GM19351 (cell line): ENCODE measurements around the gene ARHGAP25.
A peak's percentile ranks its signal among the peaks of the same experiment; 100 is the strongest.

Experiments
- ATAC-seq: cut with Tn5 transposase; IDR thresholded peaks from one replicate; pipeline ENCODE4 v1.9.1; 2021; ENCODE audit warnings: mild to moderate bottlenecking, moderate library complexity; ENCODE audit not compliant: unreplicated experiment

Gene ARHGAP25

DNA sequence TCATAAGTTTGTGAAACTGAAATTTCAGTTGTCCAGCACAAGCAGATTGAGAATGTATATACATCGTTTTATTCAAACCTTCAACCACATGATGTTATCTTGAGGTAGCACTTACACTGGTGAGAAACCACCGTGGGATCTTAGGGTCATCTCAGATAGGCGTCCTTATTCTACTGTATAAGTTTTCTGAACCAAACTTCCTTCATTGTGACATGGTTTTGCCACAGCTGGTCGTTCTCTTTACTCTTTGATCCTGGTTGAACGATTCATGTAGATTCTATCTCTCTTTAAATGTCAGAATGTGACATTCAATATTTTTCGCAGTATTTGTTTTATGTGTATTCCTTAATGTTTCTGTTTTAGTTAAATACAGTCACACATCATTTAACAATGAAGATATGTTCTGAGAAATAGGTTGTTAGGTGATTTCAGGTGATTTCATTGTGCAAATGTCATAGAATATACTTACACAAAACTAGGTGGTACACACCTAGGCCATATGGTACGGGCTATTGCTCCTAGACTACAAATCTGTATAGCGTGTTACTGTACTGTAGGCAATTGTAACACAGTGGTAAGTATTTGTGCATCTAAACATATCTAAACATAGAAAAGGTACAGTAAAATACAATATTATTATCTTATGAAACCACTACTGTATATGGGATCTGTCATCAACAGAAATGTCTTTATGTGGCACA lies 17.9 kb upstream of the ARHGAP25 start:
- no peak for ATAC-seq

DNA sequence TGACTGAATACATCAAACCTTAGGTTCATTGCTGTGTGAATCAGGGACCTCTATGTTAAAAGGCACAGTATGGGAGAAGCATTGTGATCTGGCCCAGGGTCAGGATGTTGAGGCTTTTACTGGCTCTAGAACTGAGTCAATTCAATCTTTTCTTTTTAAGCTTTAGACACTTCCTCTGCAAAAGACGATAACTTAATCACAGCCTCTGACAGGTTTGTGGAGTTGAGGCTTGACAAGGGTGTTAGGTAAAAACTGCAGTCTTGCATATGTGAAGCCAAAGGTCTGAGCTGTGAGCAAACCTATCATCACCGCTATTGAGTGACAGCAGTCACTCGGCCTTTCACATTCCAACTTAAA lies 17.3 kb upstream of the ARHGAP25 start:
- peak; percentile 35 for ATAC-seq

DNA sequence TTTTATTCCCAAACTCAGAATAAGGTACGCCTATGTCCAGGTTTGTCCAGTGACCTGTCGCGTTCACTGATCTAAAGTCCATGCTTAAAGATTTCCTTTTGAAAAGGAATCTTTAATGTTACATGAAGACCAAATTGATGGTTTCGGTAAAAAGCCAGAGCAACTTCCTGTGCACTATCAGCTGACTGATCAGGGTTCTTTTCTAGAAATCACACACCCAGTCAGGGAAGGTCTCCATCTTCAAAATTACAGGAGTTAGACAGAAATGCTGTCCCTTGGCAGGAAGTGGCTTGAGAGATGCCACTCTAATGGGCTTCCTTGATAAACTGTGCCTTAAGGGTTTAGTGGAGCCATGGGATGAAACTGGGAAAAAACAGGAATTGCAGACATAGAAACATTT lies 14.7 kb upstream of the ARHGAP25 start:
- no peak for ATAC-seq

DNA sequence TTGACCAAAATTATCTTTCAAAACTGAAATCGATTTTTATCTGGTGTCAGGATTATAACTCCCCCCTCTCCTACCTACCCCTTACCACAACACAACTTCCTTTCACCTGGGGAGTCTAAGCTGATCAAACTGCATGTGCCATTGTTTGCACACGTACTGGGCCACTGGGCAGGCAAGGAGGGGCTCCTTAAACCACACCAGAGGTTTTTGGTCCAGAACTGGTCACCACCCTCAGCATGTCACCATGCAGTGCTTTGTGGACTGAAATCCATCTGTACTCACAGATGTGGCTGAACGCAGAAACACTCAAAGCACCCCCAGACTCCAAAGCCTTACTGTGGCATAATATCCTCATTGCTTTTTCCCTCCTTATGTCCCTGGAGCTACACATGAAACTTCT lies 13.9 kb upstream of the ARHGAP25 start:
- ATAC-seq, result no peak

DNA sequence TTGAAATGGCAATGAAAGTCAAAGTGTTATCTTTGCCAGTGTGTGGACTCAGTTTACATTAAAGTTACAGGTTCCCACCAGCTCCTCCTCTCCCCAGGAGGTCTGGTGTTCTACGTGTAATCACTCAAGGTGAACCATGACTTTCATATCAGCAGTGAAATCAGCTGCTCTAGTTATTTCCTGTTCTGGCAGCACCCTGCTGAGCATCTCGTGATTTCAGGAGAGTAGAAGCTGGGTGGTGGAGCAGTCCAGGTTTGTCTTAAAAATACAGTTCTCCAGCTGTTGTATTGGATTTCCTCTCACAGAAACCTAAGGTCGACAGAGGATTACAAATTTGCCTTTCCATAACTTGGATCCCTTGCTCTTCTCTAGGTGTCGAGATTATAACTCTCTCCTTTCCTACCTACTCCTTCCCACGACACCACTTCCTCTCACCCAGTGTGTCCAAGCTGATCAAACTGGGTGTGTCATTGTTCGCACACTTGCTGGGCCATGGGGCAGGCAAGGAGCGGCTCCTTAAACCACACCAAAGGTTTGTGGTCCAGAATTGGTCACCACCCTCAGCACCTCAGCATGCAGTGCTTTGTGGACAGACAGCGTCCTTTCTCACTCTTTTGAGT lies 13.0 kb upstream of the ARHGAP25 start:
- ATAC-seq, result peak; percentile 62

DNA sequence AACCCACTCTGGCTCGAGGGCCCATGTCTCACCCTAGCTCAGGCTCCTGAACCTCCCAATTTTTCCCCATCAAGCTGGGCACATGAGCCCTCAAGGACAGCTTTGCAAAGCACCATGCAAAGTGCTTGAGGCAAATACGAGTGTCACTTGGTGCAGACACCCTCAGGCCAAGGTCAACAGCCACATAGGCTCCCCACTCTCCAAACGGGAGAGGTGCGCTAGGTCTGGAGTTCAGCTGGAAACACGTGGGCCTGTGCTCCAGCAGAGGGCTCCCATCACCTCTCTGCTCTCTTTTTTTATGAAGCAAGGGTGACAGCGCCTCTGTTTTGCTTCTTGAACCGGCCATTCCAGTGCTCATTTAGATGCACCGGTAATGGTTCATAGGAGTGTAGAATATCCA lies 11.9 kb upstream of the ARHGAP25 start:
- no peak for ATAC-seq

DNA sequence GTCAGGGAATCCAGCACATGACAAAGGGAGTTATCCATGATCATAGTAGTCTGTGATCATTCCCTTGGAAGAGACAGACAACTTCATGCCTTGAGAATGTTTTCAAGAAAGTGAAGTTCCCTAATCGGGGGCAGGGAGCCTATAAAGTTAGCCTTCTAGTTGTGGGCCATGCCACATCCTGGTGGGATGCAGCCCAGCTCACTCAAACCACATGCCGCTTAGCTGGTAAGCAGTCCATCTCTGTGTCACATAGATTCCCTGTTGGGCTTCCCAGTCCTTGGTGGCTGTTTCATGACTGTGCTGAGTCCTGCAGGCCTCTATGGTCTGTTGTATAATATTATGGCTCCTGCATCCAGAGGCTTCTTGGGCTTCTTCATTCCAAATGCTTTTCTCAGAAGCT lies 11.4 kb upstream of the ARHGAP25 start:
- ATAC-seq, result no peak

DNA sequence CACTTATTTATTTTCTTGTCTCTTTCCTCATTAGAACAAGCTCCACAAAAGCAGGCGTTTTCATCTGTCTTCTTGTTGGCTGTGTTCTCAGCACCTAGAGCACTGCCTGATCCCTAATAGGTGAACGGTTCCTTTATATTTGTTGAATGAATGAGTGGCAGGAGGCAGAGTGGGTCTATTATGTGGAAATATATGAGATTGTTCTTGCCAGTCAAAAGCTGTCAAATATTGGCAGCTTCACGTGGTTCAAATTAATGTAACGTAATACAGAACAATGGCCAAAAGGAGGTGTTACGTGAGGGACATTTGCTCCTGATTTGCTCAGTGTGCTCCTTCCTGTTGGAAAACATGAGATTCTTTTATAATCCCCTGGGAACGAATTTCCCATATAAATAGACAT lies 8.5 kb upstream of the ARHGAP25 start:
- no peak for ATAC-seq

DNA sequence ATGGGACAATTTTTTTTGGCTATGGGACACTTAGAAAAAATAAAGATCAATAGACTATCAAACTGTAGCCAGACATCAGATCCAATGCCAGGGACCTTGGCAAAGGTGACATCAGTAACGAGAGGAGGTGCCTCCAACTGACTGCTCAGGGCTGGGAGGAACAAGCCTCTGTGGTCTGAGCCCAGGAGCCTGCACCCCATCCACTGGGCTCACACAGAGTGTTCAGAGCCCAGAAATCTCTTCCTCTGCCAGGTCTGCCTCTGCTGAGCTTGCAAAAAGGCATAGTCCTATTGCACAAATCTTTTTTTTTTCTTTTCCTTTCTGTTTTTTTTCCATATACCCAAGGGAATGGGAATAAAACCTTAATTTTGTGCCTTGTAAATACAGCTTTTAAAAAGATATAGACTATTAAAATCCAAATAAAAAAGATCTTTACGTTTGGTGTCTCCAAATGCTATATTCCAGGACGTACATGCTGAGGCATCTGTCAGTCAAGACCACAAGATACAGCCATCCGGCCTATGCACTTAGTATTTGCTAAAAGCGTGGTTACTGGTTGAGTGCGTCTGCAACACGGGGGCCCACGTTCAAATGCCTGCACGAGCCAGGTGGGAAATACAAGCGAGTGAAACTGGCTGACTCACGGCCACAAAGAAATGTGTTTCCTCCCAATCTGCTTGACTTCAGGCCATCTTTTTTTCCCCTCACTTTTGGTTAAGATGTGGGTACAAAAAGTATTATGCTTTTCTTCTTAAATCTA lies 7.8 kb upstream of the ARHGAP25 start:
- ATAC-seq, result peak; percentile 97

DNA sequence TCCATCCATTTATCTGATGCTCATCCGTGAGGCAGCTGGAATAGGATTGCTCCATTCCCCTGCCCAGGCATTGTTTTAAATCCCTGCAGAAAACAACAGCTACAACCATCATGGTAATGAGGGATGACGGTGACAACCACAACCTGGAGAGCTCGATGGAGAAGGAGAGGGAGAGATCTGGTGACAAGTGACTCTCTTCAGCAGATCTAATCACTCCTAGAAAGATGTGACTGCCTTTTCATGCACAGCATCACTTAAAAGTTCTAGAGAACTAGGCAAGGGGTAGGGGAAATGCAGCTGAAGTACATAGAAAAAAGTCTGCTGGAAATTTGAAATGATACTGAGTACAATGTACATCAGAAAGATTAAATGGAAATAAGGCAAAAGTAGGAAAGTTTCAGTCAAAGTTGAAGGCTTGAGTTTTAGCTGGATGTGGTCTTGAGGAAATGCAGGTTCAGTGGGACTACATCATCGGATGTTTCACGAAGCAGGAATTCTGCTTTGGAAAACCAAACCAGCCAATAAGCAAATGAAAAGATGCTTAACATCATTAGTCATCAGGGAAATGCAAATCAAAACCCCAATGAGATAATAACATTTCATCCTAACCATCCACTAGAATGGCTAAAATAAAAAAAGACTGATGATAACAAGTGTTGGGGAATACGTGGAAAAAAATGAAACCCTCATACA lies 6.8 kb upstream of the ARHGAP25 start:
- ATAC-seq, result no peak

DNA sequence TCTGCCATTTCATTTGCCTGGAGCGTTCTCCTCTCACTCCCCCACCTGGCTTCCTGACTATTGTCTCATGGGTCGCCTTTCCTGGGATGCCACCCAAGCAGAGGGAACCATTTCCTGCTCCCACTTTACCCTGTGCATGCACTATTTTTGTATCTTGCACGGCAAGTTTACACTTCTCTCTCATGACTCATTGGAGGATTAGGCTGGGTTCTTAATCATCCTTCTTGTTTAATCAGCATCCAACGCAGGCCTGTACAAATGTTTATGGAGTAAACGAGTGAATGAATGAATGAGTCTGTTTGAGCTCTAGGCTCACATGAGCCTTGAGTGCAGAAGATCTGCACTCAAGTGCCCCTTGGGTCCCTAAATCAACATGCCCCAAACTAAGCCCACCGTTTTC lies 3.8 kb upstream of the ARHGAP25 start:
- no peak for ATAC-seq

DNA sequence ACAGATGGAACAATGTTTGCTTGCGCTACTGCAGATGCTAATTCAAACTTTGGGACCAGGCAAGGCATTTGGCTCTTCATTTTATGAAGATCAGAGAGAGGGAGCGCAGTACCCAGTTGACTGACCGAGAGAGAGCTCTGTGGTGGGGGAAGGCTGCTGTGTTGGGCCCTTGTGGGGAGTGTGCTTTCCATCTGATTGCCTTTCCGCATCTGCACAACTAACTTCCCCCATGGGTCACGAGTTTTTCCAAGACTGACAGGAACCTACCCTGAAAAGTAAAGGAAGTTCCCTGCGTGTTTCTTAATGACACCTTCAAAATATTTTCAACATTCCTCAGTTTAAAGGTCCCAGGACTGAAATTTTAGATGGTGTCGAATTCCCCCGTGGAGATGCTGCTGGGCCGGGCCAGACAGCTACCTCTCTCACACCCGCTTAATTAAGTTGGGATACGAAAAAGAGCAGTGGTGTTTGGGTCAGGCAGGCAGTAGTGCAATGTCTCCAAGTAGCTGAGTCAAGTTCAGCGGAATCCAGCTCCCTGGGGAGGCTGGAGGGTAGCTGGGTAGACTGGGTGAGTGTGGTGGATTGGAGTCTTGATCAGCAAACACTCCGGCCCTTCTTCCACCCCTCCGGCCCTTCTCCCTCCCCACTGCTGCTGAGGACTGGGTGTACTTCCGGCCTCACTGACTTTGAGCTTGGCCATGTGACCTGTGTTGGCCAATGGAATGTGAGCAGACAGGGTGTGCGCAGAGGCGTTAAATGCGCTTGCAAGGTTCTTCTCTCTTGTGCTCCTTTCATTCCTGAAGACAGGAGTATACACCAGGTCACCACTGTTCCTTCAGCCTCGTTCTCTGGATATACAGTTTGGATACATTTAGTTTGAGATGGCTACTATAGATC lies 2.3 kb upstream of the ARHGAP25 start:
- ATAC-seq, result no peak

DNA sequence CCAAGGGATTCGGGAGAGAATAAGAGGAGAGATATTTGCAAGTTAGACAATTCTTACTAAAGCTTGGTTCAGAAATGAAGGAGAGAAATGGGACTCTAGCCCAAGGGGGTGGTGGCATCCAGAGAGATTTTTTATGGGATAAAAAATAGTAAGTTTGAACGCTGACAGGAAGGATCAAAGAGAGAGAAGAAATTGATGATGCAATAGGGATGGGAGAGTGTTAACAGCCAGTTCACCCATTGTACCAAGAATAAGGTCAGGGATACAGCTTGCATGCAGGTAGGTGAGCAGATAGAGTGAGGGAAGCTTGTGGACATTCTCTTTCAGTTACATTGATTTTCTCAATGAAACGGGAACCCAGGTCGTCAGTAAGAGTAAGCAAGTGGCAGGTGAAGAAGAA lies 1.2 kb upstream of the ARHGAP25 start:
- no peak for ATAC-seq

DNA sequence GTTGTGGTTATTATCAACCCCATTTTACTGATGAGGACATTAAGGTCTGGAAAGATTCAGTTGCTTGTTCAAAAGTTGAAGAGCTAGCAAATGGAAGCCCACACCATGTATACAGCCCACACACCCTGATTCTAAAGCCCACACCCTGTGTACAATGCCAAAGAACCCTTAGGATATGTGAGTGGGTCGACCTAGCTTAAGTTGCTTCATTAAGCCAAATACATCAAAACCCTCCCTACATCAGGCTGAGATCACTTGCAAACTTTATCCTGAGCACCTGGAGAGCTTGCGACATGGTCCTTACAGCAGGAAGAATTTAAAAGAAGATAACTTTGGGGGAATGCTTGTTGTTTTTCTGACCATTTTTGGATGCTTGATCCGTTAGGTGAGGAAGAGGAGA lies 435 bp upstream of the ARHGAP25 start:
- ATAC-seq, result no peak

DNA sequence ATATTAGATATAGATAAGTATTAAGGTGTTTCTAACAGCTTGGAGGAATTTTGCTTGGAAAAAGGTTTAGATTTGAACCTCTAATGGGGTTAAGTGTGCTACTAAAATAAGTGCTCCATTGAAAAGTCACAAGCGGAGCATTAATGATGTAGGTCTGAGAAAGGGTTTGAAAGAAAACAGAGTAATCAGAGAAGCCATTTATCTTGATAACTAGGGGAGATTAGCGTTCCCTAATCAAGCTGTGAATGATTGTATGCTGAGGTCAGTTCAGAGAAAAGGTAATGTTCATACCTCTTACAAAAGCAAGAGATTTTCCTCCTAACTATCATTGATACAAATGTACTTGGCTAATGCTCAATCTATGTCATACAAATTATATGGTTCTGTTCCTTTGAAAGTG lies 1.5 kb downstream of the ARHGAP25 start:
- no peak for ATAC-seq

DNA sequence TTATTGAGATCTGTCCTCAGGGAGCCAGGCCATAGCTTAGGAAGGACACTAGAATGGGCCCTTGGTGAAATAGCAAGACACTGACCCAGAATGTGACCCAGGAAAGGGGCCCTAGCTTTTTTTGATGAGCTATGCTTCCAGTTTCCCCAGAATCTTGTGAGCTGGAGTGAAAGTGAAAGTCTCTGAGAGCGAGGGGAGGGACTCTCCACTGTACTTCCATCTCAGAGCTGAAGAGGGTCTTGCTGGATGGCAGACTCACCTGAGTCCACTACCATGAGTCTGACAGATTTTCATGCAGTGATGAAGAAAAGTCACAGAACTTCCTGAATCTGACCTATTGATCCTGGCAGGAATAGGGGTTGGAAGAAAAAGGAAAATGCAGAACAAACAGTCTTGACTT lies 3.1 kb downstream of the ARHGAP25 start:
- peak; percentile 30 for ATAC-seq

DNA sequence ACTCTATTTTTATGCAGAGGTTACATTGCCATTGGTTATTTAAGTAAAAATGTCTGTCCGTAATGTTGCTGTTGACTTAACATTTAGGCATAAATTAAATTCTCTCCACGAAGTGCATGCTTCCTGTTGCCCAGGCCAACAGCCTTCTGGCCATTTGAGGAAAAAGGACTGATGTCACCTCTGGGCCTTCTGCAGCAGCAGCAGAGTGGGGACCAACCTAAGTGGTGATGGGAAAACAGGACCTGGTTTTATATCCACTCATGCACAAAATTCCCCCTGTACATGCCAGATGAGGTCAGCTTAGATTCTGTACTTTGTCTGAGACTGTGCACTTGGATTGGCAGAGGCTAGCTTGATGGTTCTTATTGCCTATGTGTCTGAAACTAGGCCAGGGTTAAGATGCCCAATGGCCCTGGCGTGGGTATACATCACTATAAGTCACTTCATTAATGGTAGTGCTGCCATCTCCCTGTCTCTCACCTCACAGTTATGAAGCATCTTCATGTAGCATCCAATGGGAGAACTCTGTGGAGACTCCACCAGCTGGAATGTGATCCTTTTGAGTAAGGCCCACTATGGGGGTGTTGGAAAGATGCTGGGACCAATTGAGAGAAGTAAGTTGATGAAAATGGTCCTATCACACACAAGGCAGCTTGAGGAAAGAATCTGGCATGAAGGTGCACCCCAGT lies 4.4 kb downstream of the ARHGAP25 start:
- ATAC-seq, result no peak

DNA sequence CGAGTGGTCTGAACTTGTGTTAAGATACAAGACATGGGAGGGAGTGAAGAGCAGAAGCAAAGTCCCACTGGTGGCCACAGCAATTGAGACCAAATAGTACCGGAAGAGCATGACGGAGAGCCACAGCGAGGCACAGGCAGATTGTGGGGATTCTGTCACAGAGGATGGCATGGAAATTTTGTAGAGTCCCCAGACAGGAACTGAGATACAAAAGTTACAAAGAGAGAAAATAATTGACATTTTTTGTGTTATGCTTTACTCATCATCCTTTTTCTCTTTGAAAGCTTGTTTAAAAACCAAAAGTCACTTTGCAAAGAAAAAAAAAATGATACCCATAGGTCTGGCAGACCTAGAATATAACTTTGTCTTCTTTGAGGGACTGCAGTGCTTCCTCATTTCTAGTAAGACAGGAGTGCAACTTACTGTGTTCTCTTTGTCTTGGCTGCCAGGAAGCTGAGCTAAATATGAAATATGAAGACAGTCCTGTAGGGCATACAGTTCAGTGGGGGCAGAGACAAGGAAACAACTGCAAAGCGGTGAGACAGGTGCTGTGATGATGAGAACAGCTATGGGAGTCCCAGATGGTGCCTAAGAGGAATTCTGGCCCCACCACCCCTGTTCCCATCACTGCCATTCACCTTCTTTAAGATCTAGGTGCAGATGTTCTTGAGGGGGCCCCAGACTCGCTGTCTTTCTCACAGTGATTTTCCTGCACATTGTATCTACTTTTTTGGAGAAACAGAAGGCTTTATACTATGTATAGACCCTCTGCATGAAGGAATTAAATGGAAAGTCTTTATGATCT lies 5.2 kb downstream of the ARHGAP25 start:
- ATAC-seq, result no peak

DNA sequence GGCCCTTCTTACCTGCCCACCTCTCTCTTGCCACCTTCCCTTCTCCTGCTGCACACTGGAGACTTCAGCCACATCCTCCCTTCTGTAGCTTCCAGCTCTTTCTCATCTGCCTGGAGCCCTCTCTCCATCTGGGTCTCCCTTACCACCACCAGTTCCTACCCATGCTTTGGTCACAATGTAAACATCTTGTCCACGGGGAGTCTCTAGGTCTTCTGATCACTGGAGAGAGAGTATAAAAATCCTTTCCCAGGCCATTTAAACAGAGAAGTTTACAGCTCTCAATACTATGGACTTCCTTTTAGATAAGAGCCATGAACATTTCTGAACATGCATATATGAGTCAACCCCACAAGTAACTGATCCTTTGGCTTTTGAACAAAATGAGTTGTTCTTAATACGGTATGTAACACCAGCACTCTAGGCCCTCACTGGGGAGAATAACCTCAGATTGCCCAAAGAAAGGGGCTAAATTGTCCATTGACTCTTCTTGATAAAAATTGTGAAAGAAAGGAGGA lies 5.8 kb downstream of the ARHGAP25 start:
- no peak for ATAC-seq
